VCaP (cell line): ENCODE measurements around the gene KRTAP2-3.

Experiments
- H3K27ac ChIP-seq: fragments of 450-650 bp; 2 replicates; pipeline ENCODE4 v1.5.1; 2017
- CTCF ChIP-seq: fragments of 450-650 bp; conservative IDR thresholded peaks from 2 replicates; pipeline ENCODE4 v1.5.1; 2017; ENCODE audit warnings: mild to moderate bottlenecking, moderate library complexity

Gene KRTAP2-3

GRCh38 chr17:41020336-41020735 lies 39.6 kb downstream of the KRTAP2-3 start:
- H3K27ac ChIP-seq, result no peak overlapping the region
- TF ChIP-seq CTCF, result no peak

- TF ChIP-seq CTCF, result no peak
- no peak overlapping the region for H3K27ac ChIP-seq
These were observed 40.5 kb downstream of the KRTAP2-3 start for GRCh38 chr17:41019415-41019814.

- no peak for TF ChIP-seq CTCF
- H3K27ac ChIP-seq, result no peak overlapping the region
These were observed 41.4 kb downstream of the KRTAP2-3 start for GRCh38 chr17:41018541-41018940.

- no peak overlapping the region for H3K27ac ChIP-seq
- no peak for TF ChIP-seq CTCF
These were observed 43.2 kb downstream of the KRTAP2-3 start for GRCh38 chr17:41016578-41017215.

GRCh38 chr17:41015454-41015853 lies 44.5 kb downstream of the KRTAP2-3 start:
- TF ChIP-seq CTCF, result no peak
- no peak overlapping the region for H3K27ac ChIP-seq

- no peak overlapping the region for H3K27ac ChIP-seq
- TF ChIP-seq CTCF, result no peak
These were observed 46.3 kb downstream of the KRTAP2-3 start for GRCh38 chr17:41013606-41014005.

GRCh38 chr17:41013181-41013580 lies 46.7 kb downstream of the KRTAP2-3 start:
- no peak for TF ChIP-seq CTCF
- no peak overlapping the region for H3K27ac ChIP-seq
